Gastroesophageal sphincter (tissue), 3 donors: ENCODE measurements around the gene GLI2.

Source experiments
- POLR2A ChIP-seq, 2 donors: fragments of 450-650 bp; IDR thresholded peaks; one replicate each; pipeline ENCODE4 v1.6.1; 2017; ENCODE audit warnings: antibody characterized with exemption in 2 of 2, mild to moderate bottlenecking in 2 of 2, moderate library complexity in 1 of 2
- POLR2AphosphoS5 ChIP-seq: sonication (generic); formaldehyde crosslinking; IDR thresholded peaks from one replicate; pipeline ENCODE4 v1.6.1; 2017; ENCODE audit warnings: antibody characterized with exemption
- TF ChIP-seq, protein P1 (sequence below), 4 experiments: fragments of 200-600 bp in 2 of 4; fragments of 450-650 bp in 2 of 4; sonication (generic) in 1 of 4; IDR thresholded peaks; one replicate each; pipeline ENCODE4 v1.5.1; 2017 to 2019; ENCODE audit warnings: antibody characterized with exemption in 4 of 4, mild to moderate bottlenecking in 2 of 4, moderate library complexity in 2 of 4

DNA sequence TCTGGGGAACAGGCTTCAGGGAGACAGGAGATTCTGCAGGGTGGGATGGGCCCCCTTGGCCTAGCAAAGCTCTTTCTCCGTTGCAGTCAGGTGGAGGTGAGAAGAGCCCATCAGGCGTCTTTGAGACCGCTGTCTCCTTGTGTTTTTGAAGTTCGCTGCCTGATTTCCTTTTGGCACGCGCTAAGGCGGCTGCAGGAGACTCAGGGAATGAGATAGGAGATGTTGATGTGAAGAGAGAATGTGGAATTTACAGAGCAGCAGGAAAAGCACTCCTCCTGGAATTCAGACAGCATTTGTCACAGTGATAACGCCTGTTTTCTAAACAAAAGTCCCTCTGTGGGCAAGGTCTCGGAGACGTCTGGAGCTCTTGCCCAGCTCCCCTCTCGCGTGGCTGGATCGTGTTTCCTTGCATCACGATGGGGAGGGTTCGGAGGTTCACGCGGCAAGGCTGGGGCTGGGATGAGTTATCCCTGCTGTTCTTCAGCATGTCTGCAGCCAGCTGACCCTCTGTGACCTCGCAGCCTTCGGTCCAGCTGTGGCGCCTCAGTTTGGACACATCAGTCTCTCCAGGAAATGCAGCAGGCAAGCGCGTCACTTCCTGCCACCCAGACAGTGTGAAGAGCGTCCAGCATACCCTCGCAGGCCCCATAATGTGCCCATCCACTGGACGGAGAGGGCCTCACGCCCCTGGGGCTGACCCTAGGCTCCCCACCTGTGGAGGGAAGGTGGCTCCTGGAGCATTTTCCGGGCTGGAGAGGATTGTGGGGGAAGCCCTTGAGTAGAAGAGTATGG is 30.2 kb downstream of the GLI2 start:
- TF ChIP-seq, protein P1, sequence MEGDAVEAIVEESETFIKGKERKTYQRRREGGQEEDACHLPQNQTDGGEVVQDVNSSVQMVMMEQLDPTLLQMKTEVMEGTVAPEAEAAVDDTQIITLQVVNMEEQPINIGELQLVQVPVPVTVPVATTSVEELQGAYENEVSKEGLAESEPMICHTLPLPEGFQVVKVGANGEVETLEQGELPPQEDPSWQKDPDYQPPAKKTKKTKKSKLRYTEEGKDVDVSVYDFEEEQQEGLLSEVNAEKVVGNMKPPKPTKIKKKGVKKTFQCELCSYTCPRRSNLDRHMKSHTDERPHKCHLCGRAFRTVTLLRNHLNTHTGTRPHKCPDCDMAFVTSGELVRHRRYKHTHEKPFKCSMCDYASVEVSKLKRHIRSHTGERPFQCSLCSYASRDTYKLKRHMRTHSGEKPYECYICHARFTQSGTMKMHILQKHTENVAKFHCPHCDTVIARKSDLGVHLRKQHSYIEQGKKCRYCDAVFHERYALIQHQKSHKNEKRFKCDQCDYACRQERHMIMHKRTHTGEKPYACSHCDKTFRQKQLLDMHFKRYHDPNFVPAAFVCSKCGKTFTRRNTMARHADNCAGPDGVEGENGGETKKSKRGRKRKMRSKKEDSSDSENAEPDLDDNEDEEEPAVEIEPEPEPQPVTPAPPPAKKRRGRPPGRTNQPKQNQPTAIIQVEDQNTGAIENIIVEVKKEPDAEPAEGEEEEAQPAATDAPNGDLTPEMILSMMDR (IDR thresholded peaks at IDR 0.05): no peak
- no peak for TF ChIP-seq POLR2A (IDR thresholded peaks at IDR 0.05)
- peak; percentile 88 for TF ChIP-seq POLR2AphosphoS5
